GM19193 (cell line): Measurements from ENCODE around the gene PPM1H.

Experiments used
- POLR2A ChIP-seq: IDR thresholded peaks from 4 replicates; pipeline ENCODE4 v1.6.1; 2011; ENCODE audit not compliant: insufficient read depth, insufficient read length; ENCODE audit errors: extremely low read depth

Gene PPM1H

GRCh38 chr12:62718762-62719426 is 216.1 kb downstream of the PPM1H start:
- no peak for TF ChIP-seq POLR2A

- no peak for TF ChIP-seq POLR2A
These were observed 217.3 kb downstream of the PPM1H start for GRCh38 chr12:62717643-62718042.

- TF ChIP-seq POLR2A, result no peak
These were observed 218.0 kb downstream of the PPM1H start for GRCh38 chr12:62716866-62717525.

GRCh38 chr12:62716037-62716436 is 218.9 kb downstream of the PPM1H start:
- no peak for TF ChIP-seq POLR2A

- no peak for TF ChIP-seq POLR2A
These were observed 219.9 kb downstream of the PPM1H start for GRCh38 chr12:62714774-62715721.

GRCh38 chr12:62714181-62714773 is 220.7 kb downstream of the PPM1H start:
- no peak for TF ChIP-seq POLR2A

- no peak for TF ChIP-seq POLR2A
These were observed 221.2 kb downstream of the PPM1H start for GRCh38 chr12:62713723-62714122.

GRCh38 chr12:62712681-62713573 is 222.0 kb downstream of the PPM1H start:
- TF ChIP-seq POLR2A, result no peak

GRCh38 chr12:62711631-62712241 is 223.2 kb downstream of the PPM1H start:
- no peak for TF ChIP-seq POLR2A

- TF ChIP-seq POLR2A, result no peak
These were observed 225.6 kb downstream of the PPM1H start for GRCh38 chr12:62709311-62709710.

- no peak for TF ChIP-seq POLR2A
These were observed 227.0 kb downstream of the PPM1H start for GRCh38 chr12:62707939-62708338.

- no peak for TF ChIP-seq POLR2A
These were observed 229.1 kb downstream of the PPM1H start for GRCh38 chr12:62705846-62706245.

- TF ChIP-seq POLR2A, result no peak
These were observed 232.0 kb downstream of the PPM1H start for GRCh38 chr12:62703011-62703380.

GRCh38 chr12:62701492-62701891 is 233.5 kb downstream of the PPM1H start:
- no peak for TF ChIP-seq POLR2A
